ENCODE measurements around the gene SLC41A1.

DNA sequence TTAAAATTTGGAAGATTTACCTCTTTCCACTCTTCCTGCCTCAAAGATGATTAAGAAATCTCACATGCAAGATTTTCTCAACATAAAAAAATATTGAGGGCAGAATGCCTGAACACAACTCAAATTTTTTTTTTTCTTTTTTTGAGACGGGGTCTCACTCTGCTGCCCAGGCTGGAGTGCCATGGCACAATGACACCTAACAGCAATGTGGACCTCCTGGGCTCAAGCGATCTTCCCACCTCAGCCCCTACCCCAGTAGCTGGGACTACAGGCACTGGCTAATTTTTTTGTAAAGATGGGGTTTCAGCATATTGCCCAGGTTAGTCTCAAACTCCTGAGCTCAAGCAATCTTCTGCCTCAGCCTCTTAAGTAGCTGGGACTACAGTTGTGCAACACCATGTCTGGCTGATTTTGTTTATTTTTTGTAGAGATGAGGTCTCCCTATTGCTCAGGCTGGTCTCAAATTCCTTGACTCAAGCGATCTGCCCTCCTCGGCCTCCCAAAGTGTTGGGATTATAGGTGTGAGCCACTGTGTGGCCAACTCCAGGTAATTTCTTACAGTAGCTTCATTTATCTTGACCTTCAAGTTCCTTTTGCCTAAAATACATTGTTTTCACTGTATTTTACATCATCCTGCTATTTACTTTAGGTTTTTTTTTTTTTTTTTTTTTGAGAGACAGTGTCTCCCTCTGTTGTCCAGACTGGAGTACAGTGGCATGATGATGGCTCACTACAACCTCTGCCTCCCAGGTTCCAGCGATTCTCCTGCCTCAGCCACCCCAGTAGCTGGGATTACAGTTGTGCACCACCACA, 73.4 kb downstream of the SLC41A1 start:
- TF ChIP-seq, protein P1, sequence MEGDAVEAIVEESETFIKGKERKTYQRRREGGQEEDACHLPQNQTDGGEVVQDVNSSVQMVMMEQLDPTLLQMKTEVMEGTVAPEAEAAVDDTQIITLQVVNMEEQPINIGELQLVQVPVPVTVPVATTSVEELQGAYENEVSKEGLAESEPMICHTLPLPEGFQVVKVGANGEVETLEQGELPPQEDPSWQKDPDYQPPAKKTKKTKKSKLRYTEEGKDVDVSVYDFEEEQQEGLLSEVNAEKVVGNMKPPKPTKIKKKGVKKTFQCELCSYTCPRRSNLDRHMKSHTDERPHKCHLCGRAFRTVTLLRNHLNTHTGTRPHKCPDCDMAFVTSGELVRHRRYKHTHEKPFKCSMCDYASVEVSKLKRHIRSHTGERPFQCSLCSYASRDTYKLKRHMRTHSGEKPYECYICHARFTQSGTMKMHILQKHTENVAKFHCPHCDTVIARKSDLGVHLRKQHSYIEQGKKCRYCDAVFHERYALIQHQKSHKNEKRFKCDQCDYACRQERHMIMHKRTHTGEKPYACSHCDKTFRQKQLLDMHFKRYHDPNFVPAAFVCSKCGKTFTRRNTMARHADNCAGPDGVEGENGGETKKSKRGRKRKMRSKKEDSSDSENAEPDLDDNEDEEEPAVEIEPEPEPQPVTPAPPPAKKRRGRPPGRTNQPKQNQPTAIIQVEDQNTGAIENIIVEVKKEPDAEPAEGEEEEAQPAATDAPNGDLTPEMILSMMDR (IDR thresholded peaks at IDR 0.05), result no peak
- no peak for TF ChIP-seq EZH2 (IDR thresholded peaks at IDR 0.05; ENCODE audit: borderline replicate concordance, insufficient read depth, low read depth, low read length, poor library complexity, severe bottlenecking)

All from B cell (primary cell).